GM19043 (cell line): ENCODE data around the gene ZNF222.

ENCODE experiments used
- ATAC-seq: cut with Tn5 transposase; IDR thresholded peaks from one replicate; pipeline ENCODE4 v1.9.1; 2021; ENCODE audit warnings: low read depth; ENCODE audit not compliant: unreplicated experiment

ZNF222 gene

GRCh38 chr19:44051650-44052402 is 26.6 kb downstream of the ZNF222 start, which contains the start of gene ZNF223:
Gene ZNF223 (plus strand): TSS chr19:44052036. CDS start chr19:44055177, 3,141 bp downstream.
- ATAC-seq: peak; percentile 68

GRCh38 chr19:44055870-44056269 is 30.7 kb downstream of the ZNF222 start:
- no peak for ATAC-seq

- ATAC-seq: no peak
Observed at GRCh38 chr19:44059229-44059628, 34.0 kb downstream of the ZNF222 start.

- ATAC-seq: no peak
Observed at GRCh38 chr19:44061038-44061437, 35.9 kb downstream of the ZNF222 start.

GRCh38 chr19:44066305-44066704 is 41.1 kb downstream of the ZNF222 start:
- ATAC-seq: no peak

GRCh38 chr19:44069415-44069814 is 44.2 kb downstream of the ZNF222 start:
- no peak for ATAC-seq

- ATAC-seq: peak; percentile 85
Observed at GRCh38 chr19:44071824-44072542, 46.8 kb downstream of the ZNF222 start, which contains the start of gene ZNF284. Gene ZNF284 (plus strand): TSS chr19:44072159. CDS start chr19:44076390, 4,231 bp downstream.

GRCh38 chr19:44072543-44073401 is 47.6 kb downstream of the ZNF222 start:
- ATAC-seq: no peak

GRCh38 chr19:44076325-44076724 is 51.1 kb downstream of the ZNF222 start:
- no peak for ATAC-seq
